MM.1S (cell line): ENCODE results near the gene KRTAP5-3.
"Not testable (repeated sequence)": the region's sequence is repeated elsewhere in the genome, so short reads cannot be mapped to it uniquely, and the experiment has no call there.

Experiments
- DNase-seq: peaks from one replicate; pipeline ENCODE4 v3.0.0-alpha.2; 2015
- H2AFZ ChIP-seq: fragments of 300-600 bp; sonication (generic); 2 replicates; pipeline ENCODE4 v1.6.0; 2016; ENCODE audit warnings: antibody characterized with exemption, low read length
- H3F3A ChIP-seq: fragments of 300-600 bp; sonication (generic); 2 replicates; pipeline ENCODE4 v1.6.1; 2016; ENCODE audit warnings: mild to moderate bottlenecking, antibody characterized with exemption, low read length, moderate library complexity, mixed read lengths; ENCODE audit not compliant: insufficient read depth
- H3K27ac ChIP-seq: fragments of 300-600 bp; sonication (generic); 2 replicates; pipeline ENCODE4 v1.5.1; 2016; ENCODE audit warnings: mild to moderate bottlenecking, low read length
- H3K27me3 ChIP-seq: fragments of 300-600 bp; sonication (generic); replicated peaks from 2 replicates; pipeline ENCODE4 v1.6.0; 2016; ENCODE audit warnings: low read length; ENCODE audit not compliant: insufficient read depth
- H3K36me3 ChIP-seq: fragments of 300-600 bp; sonication (generic); replicated peaks from 2 replicates; pipeline ENCODE4 v1.6.1; 2016; ENCODE audit warnings: mild to moderate bottlenecking, low read length, mixed read lengths; ENCODE audit not compliant: insufficient read depth
- H3K4me1 ChIP-seq: fragments of 300-600 bp; sonication (generic); 2 replicates; pipeline ENCODE4 v1.6.1; 2016; ENCODE audit warnings: low read length, mixed read lengths
- H3K4me2 ChIP-seq: fragments of 300-600 bp; sonication (generic); 2 replicates; pipeline ENCODE4 v1.6.0; 2016; ENCODE audit warnings: low read depth, low read length
- H3K4me3 ChIP-seq: fragments of 300-600 bp; sonication (generic); 2 replicates; pipeline ENCODE4 v1.5.1; 2016; ENCODE audit warnings: low read length, mixed read lengths
- H3K79me2 ChIP-seq: fragments of 300-600 bp; sonication (generic); 2 replicates; pipeline ENCODE4 v1.6.1; 2016; ENCODE audit warnings: mixed run types, low read length, mixed read lengths
- H3K9ac ChIP-seq: fragments of 300-600 bp; sonication (generic); 2 replicates; pipeline ENCODE4 v1.6.1; 2016; ENCODE audit warnings: low read length, mixed read lengths
- H3K9me2 ChIP-seq: fragments of 300-600 bp; sonication (generic); replicated peaks from 2 replicates; pipeline ENCODE4 v1.6.1; 2016; ENCODE audit warnings: mild to moderate bottlenecking, low read length, mixed read lengths; ENCODE audit not compliant: insufficient read depth
- H3K9me3 ChIP-seq: fragments of 300-600 bp; sonication (generic); replicated peaks from 2 replicates; pipeline ENCODE4 v1.6.1; 2016; ENCODE audit warnings: mild to moderate bottlenecking, low read length, mixed read lengths; ENCODE audit not compliant: insufficient read depth
- H4K20me1 ChIP-seq: fragments of 300-600 bp; sonication (generic); 2 replicates; pipeline ENCODE4 v1.6.1; 2016; ENCODE audit warnings: mild to moderate bottlenecking, low read length, moderate library complexity, mixed read lengths; ENCODE audit not compliant: insufficient read depth
- EZH2 ChIP-seq: fragments of 300-600 bp; sonication (generic); optimal IDR thresholded peaks from 2 replicates; pipeline ENCODE3; 2017; ENCODE audit warnings: low read depth, mild to moderate bottlenecking, antibody characterized with exemption, low read length, mixed read lengths
- EZH2phosphoT487 ChIP-seq: fragments of 300-600 bp; sonication (generic); IDR thresholded peaks from 2 replicates; pipeline ENCODE4 v1.6.1; 2018; ENCODE audit warnings: antibody characterized with exemption, low read length
- TF ChIP-seq, protein P1 (sequence below): fragments of 300-600 bp; sonication (generic); IDR thresholded peaks from 2 replicates; pipeline ENCODE4 v1.5.1; 2016; ENCODE audit warnings: antibody characterized with exemption, low read length, mixed read lengths

Gene KRTAP5-3

DNA sequence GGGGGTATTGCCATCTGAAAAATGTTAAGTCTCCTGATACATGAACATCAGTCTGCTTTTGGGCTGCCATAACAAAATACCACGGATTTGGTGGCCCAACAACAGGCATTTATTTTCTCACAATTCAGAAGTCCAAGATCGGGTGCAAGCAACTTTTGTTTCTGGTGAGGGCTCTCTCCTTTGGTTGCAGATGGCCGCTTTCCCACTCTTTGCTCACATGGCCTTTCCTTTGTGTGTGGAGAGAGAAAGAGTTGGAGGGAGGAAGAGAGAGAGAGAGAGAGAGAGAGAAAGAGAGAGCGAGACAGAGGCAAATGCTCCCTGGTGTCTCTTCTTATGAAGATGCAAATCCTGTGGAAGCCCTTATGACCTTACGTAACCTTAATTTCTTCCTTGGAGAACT, 7.6 kb downstream of the KRTAP5-3 start:
- no peaks in the 10 kb centered on the region for H3K9me3 ChIP-seq
- H3F3A ChIP-seq = no peaks in the 10 kb centered on the region
- H3K9me2 ChIP-seq = no peaks in the 10 kb centered on the region
- TF ChIP-seq EZH2phosphoT487 (no peak), EZH2 (no peak)
- TF ChIP-seq, protein P1, sequence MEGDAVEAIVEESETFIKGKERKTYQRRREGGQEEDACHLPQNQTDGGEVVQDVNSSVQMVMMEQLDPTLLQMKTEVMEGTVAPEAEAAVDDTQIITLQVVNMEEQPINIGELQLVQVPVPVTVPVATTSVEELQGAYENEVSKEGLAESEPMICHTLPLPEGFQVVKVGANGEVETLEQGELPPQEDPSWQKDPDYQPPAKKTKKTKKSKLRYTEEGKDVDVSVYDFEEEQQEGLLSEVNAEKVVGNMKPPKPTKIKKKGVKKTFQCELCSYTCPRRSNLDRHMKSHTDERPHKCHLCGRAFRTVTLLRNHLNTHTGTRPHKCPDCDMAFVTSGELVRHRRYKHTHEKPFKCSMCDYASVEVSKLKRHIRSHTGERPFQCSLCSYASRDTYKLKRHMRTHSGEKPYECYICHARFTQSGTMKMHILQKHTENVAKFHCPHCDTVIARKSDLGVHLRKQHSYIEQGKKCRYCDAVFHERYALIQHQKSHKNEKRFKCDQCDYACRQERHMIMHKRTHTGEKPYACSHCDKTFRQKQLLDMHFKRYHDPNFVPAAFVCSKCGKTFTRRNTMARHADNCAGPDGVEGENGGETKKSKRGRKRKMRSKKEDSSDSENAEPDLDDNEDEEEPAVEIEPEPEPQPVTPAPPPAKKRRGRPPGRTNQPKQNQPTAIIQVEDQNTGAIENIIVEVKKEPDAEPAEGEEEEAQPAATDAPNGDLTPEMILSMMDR = no peak
- peaks cover 99% of the 10 kb centered on the region for H3K27me3 ChIP-seq
- peaks cover 6% of the 10 kb centered on the region; the same call in 1 of the 2 replicates for H4K20me1 ChIP-seq
- H3K9ac ChIP-seq = no peak overlapping the region
- H3K79me2 ChIP-seq = no peaks in the 10 kb centered on the region
- no peak overlapping the region for H2AFZ ChIP-seq
- H3K36me3 ChIP-seq = no peaks in the 10 kb centered on the region
- H3K27ac ChIP-seq = no peak overlapping the region
- no peak for DNase-seq
- no peak overlapping the region for H3K4me3 ChIP-seq
- H3K4me1 ChIP-seq = peaks cover 6% of the 10 kb centered on the region; the same call in 1 of the 2 replicates
- H3K4me2 ChIP-seq = no peak overlapping the region

GRCh38 chr11:1598816-1599215, 9.4 kb downstream of the KRTAP5-3 start:
- H3K9me3 ChIP-seq = no peaks in the 10 kb centered on the region
- TF ChIP-seq, protein P1 = no peak
- no peak for TF ChIP-seq EZH2
- no peak for TF ChIP-seq EZH2phosphoT487
- no peak overlapping the region for H3K27ac ChIP-seq
- no peaks in the 10 kb centered on the region for H3K36me3 ChIP-seq
- no peaks in the 10 kb centered on the region for H3K79me2 ChIP-seq
- H3K4me1 ChIP-seq = no peaks in the 10 kb centered on the region
- H3F3A ChIP-seq = no peaks in the 10 kb centered on the region
- H3K9ac ChIP-seq = no peak overlapping the region
- H3K27me3 ChIP-seq = peaks cover 98% of the 10 kb centered on the region
- no peak overlapping the region for H3K4me2 ChIP-seq
- H4K20me1 ChIP-seq = peaks cover 6% of the 10 kb centered on the region; the same call in 1 of the 2 replicates
- H3K4me3 ChIP-seq = no peak overlapping the region
- H3K9me2 ChIP-seq = no peaks in the 10 kb centered on the region
- no peak overlapping the region for H2AFZ ChIP-seq
- DNase-seq = no peak

DNA sequence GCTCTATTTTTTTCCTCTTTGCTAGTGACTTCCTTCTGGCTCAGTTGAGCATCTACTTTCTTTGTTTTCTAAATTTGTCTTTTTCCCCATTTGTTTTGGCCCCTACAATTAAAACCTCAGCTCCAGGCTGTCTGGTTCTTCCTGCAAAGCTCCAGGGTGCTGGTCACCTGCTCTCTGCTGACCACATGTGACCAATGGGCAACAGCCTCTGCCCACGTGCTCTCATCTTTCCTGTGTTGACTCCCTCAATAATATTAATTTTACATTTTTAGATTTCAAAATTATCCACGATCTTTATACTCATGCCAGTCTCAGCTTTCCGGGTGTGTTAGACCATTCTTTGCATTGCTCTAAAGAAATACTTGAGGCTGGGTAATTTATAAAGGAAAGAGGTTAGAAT, 9.9 kb downstream of the KRTAP5-3 start:
- not testable (repeated sequence) for H4K20me1 ChIP-seq, H3K4me3 ChIP-seq, H3K9me2 ChIP-seq, H3K36me3 ChIP-seq, H2AFZ ChIP-seq, H3K27ac ChIP-seq, H3K9me3 ChIP-seq, H3F3A ChIP-seq, DNase-seq, H3K4me1 ChIP-seq, H3K9ac ChIP-seq, H3K79me2 ChIP-seq, H3K4me2 ChIP-seq
- H3K27me3 ChIP-seq = peaks cover 98% of the 10 kb centered on the region

DNA sequence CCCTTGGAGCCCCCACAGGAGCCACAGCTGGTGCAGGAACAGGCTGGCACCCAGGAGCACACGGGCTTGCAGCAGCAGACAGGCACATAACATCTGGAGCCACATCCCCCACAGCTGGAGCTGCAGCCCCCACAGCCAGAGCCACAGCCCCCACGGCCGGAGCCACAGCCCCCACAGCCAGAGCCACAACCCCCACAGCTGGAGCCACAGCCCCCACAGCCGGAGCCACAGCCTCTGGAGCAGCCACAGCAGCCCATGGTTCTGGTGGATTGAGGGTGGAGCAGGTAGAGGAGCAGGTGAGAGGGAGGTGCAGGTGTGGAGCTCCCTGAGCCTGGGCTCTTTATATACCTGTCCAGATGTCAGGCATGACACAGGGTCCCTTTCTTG, 10.3 kb downstream of the KRTAP5-3 start, which contains the start of gene KRTAP5-2:
Gene KRTAP5-2 (minus strand): TSS at position 301 of the 387 bp plus-strand sequence. CDS start 44 bp downstream, at position 257.
- H3K4me2 ChIP-seq = no peak within 1 kb of the TSS
- no peak within 1 kb of the TSS for H2AFZ ChIP-seq
- no peaks in the 10 kb centered on the region for H3K79me2 ChIP-seq
- no peak for DNase-seq
- no peaks in the 10 kb centered on the region for H3F3A ChIP-seq
- H3K27me3 ChIP-seq = peaks cover 98% of the 10 kb centered on the region
- H3K9ac ChIP-seq = no peak within 1 kb of the TSS
- no peak for TF ChIP-seq EZH2
- no peak within 1 kb of the TSS for H3K4me3 ChIP-seq
- no peaks in the 10 kb centered on the region for H3K4me1 ChIP-seq
- no peaks in the 10 kb centered on the region for H3K36me3 ChIP-seq
- no peaks in the 10 kb centered on the region for H3K9me2 ChIP-seq
- peaks cover 2% of the 10 kb centered on the region; the same call in 1 of the 2 replicates for H4K20me1 ChIP-seq
- H3K27ac ChIP-seq = no peak within 1 kb of the TSS
- H3K9me3 ChIP-seq = no peaks in the 10 kb centered on the region
